IMR-90 (cell line): Measurements from ENCODE around the gene TAOK1. TPM values are rescaled to one million over a fixed set of nuclear protein-coding genes. Genes with fewer than 3 reads are reported as not detected.

Source experiments
- ATAC-seq: fragments of 200-7000 bp; cut with Tn5 transposase; 2 replicates; pipeline ENCODE4 v1.9.1; 2020; ENCODE audit warnings: low read depth, mild to moderate bottlenecking, moderate library complexity
- BruUV-seq: library from RNA; stranded (reverse); fragments of 400-500 nt; replicated peaks from 2 replicates; lab custom pipeline; 2021; lab: Mats Ljungman, UMichigan
- CTCF ChIA-PET: fragments of 300-600 bp; formaldehyde crosslinking; extraction: SDS; loops from one replicate; lab custom pipeline; 2021; ENCODE audit warnings: antibody characterized with exemption; lab: Yijun Ruan, JAX
- POLR2A ChIA-PET: fragments of 300-600 bp; sonication (Branson Sonifier 250); formaldehyde crosslinking; loops from one replicate; lab custom pipeline; 2022; ENCODE audit warnings: antibody characterized with exemption; ENCODE audit not compliant: unreplicated experiment; lab: Charles Lee
- DNase-seq: peaks from one replicate; pipeline ENCODE4 v3.0.0; 2013
- H2AFZ ChIP-seq: replicated peaks from 2 replicates; pipeline ENCODE3; 2013; ENCODE audit warnings: low read length, mild to moderate bottlenecking; ENCODE audit not compliant: poor library complexity
- H2AK5ac ChIP-seq: 2 replicates; pipeline ENCODE4 v1.6.1; 2013; ENCODE audit warnings: low read depth, low read length, inconsistent platforms
- H2AK9ac ChIP-seq: replicated peaks from 2 replicates; pipeline ENCODE3; 2013; ENCODE audit warnings: mild to moderate bottlenecking, low read depth, low read length, moderate library complexity; ENCODE audit not compliant: poor library complexity
- H2BK120ac ChIP-seq: 2 replicates; pipeline ENCODE4 v1.6.1; 2013; ENCODE audit warnings: low read depth, low read length, inconsistent platforms
- H2BK15ac ChIP-seq: 3 replicates; pipeline ENCODE4 v1.6.1; 2013; ENCODE audit warnings: low read depth, low read length, inconsistent platforms
- H2BK20ac ChIP-seq: 2 replicates; pipeline ENCODE4 v1.6.1; 2013; ENCODE audit warnings: low read depth, mild to moderate bottlenecking, inconsistent platforms, low read length, moderate library complexity
- H2BK5ac ChIP-seq: 2 replicates; pipeline ENCODE4 v1.6.1; 2013; ENCODE audit warnings: mild to moderate bottlenecking, low read depth, low read length, inconsistent platforms; ENCODE audit not compliant: poor library complexity, severe bottlenecking
- H3K14ac ChIP-seq: replicated peaks from 2 replicates; pipeline ENCODE4 v1.6.1; 2013; ENCODE audit warnings: low read depth, low read length, inconsistent platforms
- H3K18ac ChIP-seq: 2 replicates; pipeline ENCODE4 v1.6.1; 2013; ENCODE audit warnings: low read depth, low read length, control low read depth
- H3K23ac ChIP-seq: 2 replicates; pipeline ENCODE4 v1.6.1; 2013; ENCODE audit warnings: low read depth, low read length, inconsistent platforms
- H3K27ac ChIP-seq: 2 replicates; pipeline ENCODE4 v1.5.1; 2013; ENCODE audit warnings: mild to moderate bottlenecking, control low read depth, low read length; ENCODE audit not compliant: insufficient read depth
- H3K27me3 ChIP-seq: 2 replicates; pipeline ENCODE4 v1.6.1; 2013; ENCODE audit warnings: low read length; ENCODE audit not compliant: control insufficient read depth, insufficient read depth
- H3K36me3 ChIP-seq: 2 replicates; pipeline ENCODE4 v1.6.1; 2013; ENCODE audit warnings: low read length, mixed read lengths; ENCODE audit not compliant: control insufficient read depth, insufficient read depth
- H3K4ac ChIP-seq: 2 replicates; pipeline ENCODE4 v1.6.1; 2013; ENCODE audit warnings: low read depth, low read length, inconsistent platforms
- H3K4me1 ChIP-seq: 2 replicates; pipeline ENCODE4 v1.6.1; 2013; ENCODE audit warnings: low read length, mixed read lengths; ENCODE audit not compliant: control insufficient read depth, insufficient read depth
- H3K4me2 ChIP-seq: 2 replicates; pipeline ENCODE4 v1.6.1; 2013; ENCODE audit warnings: low read depth, mild to moderate bottlenecking, control low read depth, low read length, moderate library complexity
- H3K4me3 ChIP-seq: 2 replicates; pipeline ENCODE4 v1.5.1; 2013; ENCODE audit warnings: low read depth, mild to moderate bottlenecking, control low read depth, low read length, moderate library complexity; ENCODE audit not compliant: insufficient read depth
- H3K56ac ChIP-seq: 2 replicates; pipeline ENCODE4 v1.6.1; 2013; ENCODE audit warnings: low read length, inconsistent platforms; ENCODE audit not compliant: insufficient read depth; ENCODE audit errors: extremely low read depth
- H3K79me1 ChIP-seq, 2 experiments: 2 replicates each; pipeline ENCODE4 v1.6.1; 2013; ENCODE audit warnings: low read length in 2 of 2, inconsistent platforms in 1 of 2, low read depth in 1 of 2
- H3K9ac ChIP-seq: 2 replicates; pipeline ENCODE4 v1.6.1; 2013; ENCODE audit warnings: low read depth, low read length, control low read depth
- H3K9me1 ChIP-seq: 2 replicates; pipeline ENCODE4 v1.6.1; 2013; ENCODE audit warnings: low read length, inconsistent platforms; ENCODE audit not compliant: insufficient read depth
- H3K9me3 ChIP-seq: 2 replicates; pipeline ENCODE4 v1.6.1; 2013; ENCODE audit warnings: low read length; ENCODE audit not compliant: control insufficient read depth, insufficient read depth
- H4K20me1 ChIP-seq: 2 replicates; pipeline ENCODE4 v1.6.1; 2013; ENCODE audit warnings: low read length, inconsistent platforms; ENCODE audit not compliant: insufficient read depth
- H4K5ac ChIP-seq: 2 replicates; pipeline ENCODE4 v1.6.1; 2013; ENCODE audit warnings: mild to moderate bottlenecking, low read depth, low read length, control low read depth
- H4K8ac ChIP-seq, 2 experiments: 2 replicates each; pipeline ENCODE4 v1.6.1; 2013; ENCODE audit warnings: low read depth in 2 of 2, low read length in 2 of 2, control low read depth in 1 of 2, inconsistent platforms in 1 of 2
- H4K91ac ChIP-seq: 2 replicates; pipeline ENCODE4 v1.6.1; 2013; ENCODE audit warnings: low read depth, low read length, inconsistent platforms; ENCODE audit not compliant: insufficient read depth
- CEBPB ChIP-seq: IDR thresholded peaks from 2 replicates; pipeline ENCODE4 v1.6.1; 2012; ENCODE audit warnings: low read depth, low read length, improper control_type of control experiment
- CHD1 ChIP-seq: IDR thresholded peaks from 2 replicates; pipeline ENCODE4 v1.6.1; 2012; ENCODE audit warnings: low read depth, low read length, improper control_type of control experiment
- MAFK ChIP-seq: IDR thresholded peaks from 2 replicates; pipeline ENCODE4 v1.6.1; 2012; ENCODE audit warnings: low read depth, low read length, improper control_type of control experiment
- NFE2L2 ChIP-seq: fragments of 150-350 bp; IDR thresholded peaks from 2 replicates; pipeline ENCODE4 v1.6.1; 2016; ENCODE audit warnings: low read depth, mild to moderate bottlenecking, low read length
- RCOR1 ChIP-seq: IDR thresholded peaks from 2 replicates; pipeline ENCODE4 v1.6.1; 2012; ENCODE audit warnings: mild to moderate bottlenecking, low read length, improper control_type of control experiment; ENCODE audit not compliant: insufficient replicate concordance
- RFX5 ChIP-seq: IDR thresholded peaks from 2 replicates; pipeline ENCODE4 v1.8.0; 2012; ENCODE audit warnings: low read depth, mild to moderate bottlenecking, low read length, moderate library complexity
- SMC3 ChIP-seq: fragments of 150-350 bp; IDR thresholded peaks from 2 replicates; pipeline ENCODE4 v1.6.1; 2016; ENCODE audit warnings: low read depth, mild to moderate bottlenecking, antibody characterized with exemption, low read length, moderate library complexity
- WGBS, 2 experiments: methylation state at CpG; one replicate each; pipeline versions ENCODE4 v1.1.5 to v1.1.7; 2013; ENCODE audit warnings: missing lambda C conversion rate in 2 of 2; ENCODE audit not compliant: insufficient read length in 1 of 2; ENCODE audit errors: extremely low coverage in 2 of 2; 5-methylcytosine and 5-hydroxymethylcytosine counted together
- dilution Hi-C: fragments of 300-500 bp; cut with HindIII; formaldehyde crosslinking; loops from one replicate; pipeline ENCODE4 v1.14.3; 2018; ENCODE audit warnings: low sequenced_read_pairs; ENCODE audit not compliant: unreplicated experiment
- in situ Hi-C: fragments of 300-500 bp; cut with MboI; formaldehyde crosslinking; loops from 3 replicates; pipeline ENCODE4 v1.14.3; 2019; ENCODE audit warnings: low sequenced_read_pairs, inconsistent platforms, mixed read lengths
- intact Hi-C: fragments of 100-400 bp; cut with micrococcal nuclease; formaldehyde crosslinking; loops from 2 replicates; pipeline ENCODE4 v1.10.0; 2022
- polyA plus RNA-seq, 3 experiments: library from polyadenylated mRNA; depleted of rRNA; stranded (reverse); fragments of >200 nt; gene quantifications; 2 replicates each; pipeline ENCODE4 v1.2.3, GENCODE V29; 2012; ENCODE audit warnings: low replicate concordance in 1 of 3
- total RNA-seq: library from RNA; depleted of rRNA; stranded (reverse); fragments of >200 nt; gene quantifications from 2 replicates; pipeline ENCODE4 v1.2.3, GENCODE V29; 2012
- TF ChIP-seq, protein P1 (sequence below): fragments of 150-350 bp; IDR thresholded peaks from 2 replicates; pipeline ENCODE4 v1.6.1; 2016; ENCODE audit warnings: low read depth, mild to moderate bottlenecking, low read length, moderate library complexity, borderline replicate concordance

The TAOK1 gene
- total and polyA plus RNA-seq, 2 of the 4 experiments (the other 2 are of a cell fraction) = 9.8 to 91.8 TPM

DNA sequence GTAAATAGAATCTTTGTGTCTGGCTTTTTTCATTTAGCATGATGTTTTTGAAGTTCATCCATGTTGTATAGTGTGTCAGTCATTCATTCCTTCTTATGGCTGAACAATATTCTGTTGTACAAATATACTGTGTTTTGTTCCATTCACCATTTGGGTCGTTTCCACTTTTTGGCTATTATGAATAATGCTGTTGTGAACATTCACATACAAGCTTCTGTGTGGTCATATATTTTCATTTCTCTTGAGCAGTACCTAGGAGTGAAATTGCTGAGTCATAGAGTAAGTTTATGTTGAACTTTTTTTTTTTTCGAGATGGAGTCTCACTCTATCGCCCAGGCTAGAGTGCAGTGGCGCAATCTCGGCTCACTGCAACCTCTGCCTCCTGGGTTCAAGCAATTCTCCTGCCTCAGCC, 32.3 kb upstream of the TAOK1 start:
- ATAC-seq = peak; percentile 80
- peak overlapping the region; percentile 69; the same call in 1 of the 2 replicates for H3K18ac ChIP-seq
- H3K9ac ChIP-seq = no peak overlapping the region
- H2BK20ac ChIP-seq = no peak overlapping the region; the same call in 1 of the 2 replicates
- H3K14ac ChIP-seq = no peak overlapping the region
- peak; percentile 65 for DNase-seq
- ChIA-PET POLR2A (no interaction called here), CTCF (interaction anchor here (0.6 to 1.9 kb wide), 2 partner anchors 12 to 27 kb away, joined by 5 read pairs; no protein-coding TSS in a partner anchor)
- H4K20me1 ChIP-seq = no peaks in the 10 kb centered on the region
- H3K36me3 ChIP-seq = no peaks in the 10 kb centered on the region
- H2AFZ ChIP-seq = no peak overlapping the region
- no peak overlapping the region for H4K8ac ChIP-seq
- WGBS, 2 experiments = 70% methylated on average over 2 of the region's 5 CpGs; no CpG with 5 or more reads in 1 of the 2 experiments
- no peaks in the 10 kb centered on the region; the same call in 1 of the 2 replicates for H3K4me1 ChIP-seq
- TF ChIP-seq SMC3 (no peak), CHD1 (no peak), CEBPB (peak; percentile 33; the same call in 1 of the 2 replicates), RFX5 (no peak), RCOR1 (no peak), MAFK (peak; percentile 88), NFE2L2 (peak; percentile 97)
- TF ChIP-seq, protein P1, sequence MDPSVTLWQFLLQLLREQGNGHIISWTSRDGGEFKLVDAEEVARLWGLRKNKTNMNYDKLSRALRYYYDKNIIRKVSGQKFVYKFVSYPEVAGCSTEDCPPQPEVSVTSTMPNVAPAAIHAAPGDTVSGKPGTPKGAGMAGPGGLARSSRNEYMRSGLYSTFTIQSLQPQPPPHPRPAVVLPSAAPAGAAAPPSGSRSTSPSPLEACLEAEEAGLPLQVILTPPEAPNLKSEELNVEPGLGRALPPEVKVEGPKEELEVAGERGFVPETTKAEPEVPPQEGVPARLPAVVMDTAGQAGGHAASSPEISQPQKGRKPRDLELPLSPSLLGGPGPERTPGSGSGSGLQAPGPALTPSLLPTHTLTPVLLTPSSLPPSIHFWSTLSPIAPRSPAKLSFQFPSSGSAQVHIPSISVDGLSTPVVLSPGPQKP = no peak
- no peak overlapping the region for H2AK5ac ChIP-seq
- no peak overlapping the region for H3K56ac ChIP-seq
- no peak overlapping the region for H4K5ac ChIP-seq
- H3K27me3 ChIP-seq = 0 out of 2 replicates have a peak, but pooled peaks cover 2% of the 10 kb centered on the region
- no peak overlapping the region for H4K91ac ChIP-seq
- BruUV-seq = no TSS peak
- no peaks in the 10 kb centered on the region for H3K9me3 ChIP-seq
- no peaks in the 10 kb centered on the region for H3K79me1 ChIP-seq
- H3K4ac ChIP-seq = no peak overlapping the region
- no peak overlapping the region for H2AK9ac ChIP-seq
- intact Hi-C loops (loop anchor here (5.0 kb wide), 1 partner anchor 66 kb away; the partner anchor contains the start of gene NUFIP2), dilution Hi-C loops (no loop called here), in situ Hi-C loops (no loop called here)
- H3K9me1 ChIP-seq = no peaks in the 10 kb centered on the region
- no peak overlapping the region for H2BK120ac ChIP-seq
- no peak overlapping the region for H2BK15ac ChIP-seq
- H3K4me2 ChIP-seq = no peak overlapping the region
- H3K27ac ChIP-seq = no peak overlapping the region
- H3K23ac ChIP-seq = no peak overlapping the region
- H2BK5ac ChIP-seq = no peak overlapping the region
- H3K4me3 ChIP-seq = no peak overlapping the region
